Neural crest cell (in vitro differentiated cells): ENCODE data around the gene CERS3. TPM values are rescaled to one million over a fixed set of nuclear protein-coding genes. Genes with fewer than 3 reads are reported as not detected.
A peak's percentile ranks its signal among the peaks of the same experiment; 100 is the strongest.

Experiments used
- DNase-seq: peaks from one replicate; pipeline ENCODE4 v3.0.0; 2021; ENCODE audit warnings: low read depth, mixed read lengths, low spot score
- H3K27ac Mint-ChIP-seq: one replicate; pipeline ENCODE4 v1.8.0; 2021; ENCODE audit warnings: mild to moderate bottlenecking, mixed read lengths; ENCODE audit not compliant: unreplicated experiment
- H3K27me3 Mint-ChIP-seq: 2 replicates; pipeline ENCODE4 v1.8.0; 2021; ENCODE audit warnings: low read depth, mild to moderate bottlenecking, mixed read lengths
- H3K36me3 Mint-ChIP-seq: 2 replicates; pipeline ENCODE4 v1.8.0; 2021; ENCODE audit warnings: low read depth, mild to moderate bottlenecking, mixed read lengths
- H3K4me1 Mint-ChIP-seq: 2 replicates; pipeline ENCODE4 v1.8.0; 2021; ENCODE audit warnings: mixed read lengths
- H3K4me3 Mint-ChIP-seq: one replicate; pipeline ENCODE4 v1.8.0; 2021; ENCODE audit warnings: mild to moderate bottlenecking, mixed read lengths
- H3K9me3 Mint-ChIP-seq: 2 replicates; pipeline ENCODE4 v1.8.0; 2021; ENCODE audit warnings: mixed read lengths
- total RNA-seq: library from RNA; stranded (reverse); gene quantifications from 2 replicates; pipeline ENCODE4 v1.2.1, GENCODE V29; 2021
- TF ChIP-seq, protein P1 (sequence below): fragments of 200-600 bp; sonication (generic); conservative IDR thresholded peaks from 2 replicates; pipeline ENCODE4 v1.5.0; 2021; ENCODE audit warnings: antibody characterized with exemption, mild to moderate bottlenecking

CERS3 gene
- total RNA-seq, 1 donor from 2014 or later: 0.26 TPM

- no peaks in the 10 kb centered on the region for H3K27me3 Mint-ChIP-seq
- no peaks in the 10 kb centered on the region for H3K4me1 Mint-ChIP-seq
- H3K4me3 Mint-ChIP-seq: no peak overlapping the region
- DNase-seq: no peak
- TF ChIP-seq, protein P1, sequence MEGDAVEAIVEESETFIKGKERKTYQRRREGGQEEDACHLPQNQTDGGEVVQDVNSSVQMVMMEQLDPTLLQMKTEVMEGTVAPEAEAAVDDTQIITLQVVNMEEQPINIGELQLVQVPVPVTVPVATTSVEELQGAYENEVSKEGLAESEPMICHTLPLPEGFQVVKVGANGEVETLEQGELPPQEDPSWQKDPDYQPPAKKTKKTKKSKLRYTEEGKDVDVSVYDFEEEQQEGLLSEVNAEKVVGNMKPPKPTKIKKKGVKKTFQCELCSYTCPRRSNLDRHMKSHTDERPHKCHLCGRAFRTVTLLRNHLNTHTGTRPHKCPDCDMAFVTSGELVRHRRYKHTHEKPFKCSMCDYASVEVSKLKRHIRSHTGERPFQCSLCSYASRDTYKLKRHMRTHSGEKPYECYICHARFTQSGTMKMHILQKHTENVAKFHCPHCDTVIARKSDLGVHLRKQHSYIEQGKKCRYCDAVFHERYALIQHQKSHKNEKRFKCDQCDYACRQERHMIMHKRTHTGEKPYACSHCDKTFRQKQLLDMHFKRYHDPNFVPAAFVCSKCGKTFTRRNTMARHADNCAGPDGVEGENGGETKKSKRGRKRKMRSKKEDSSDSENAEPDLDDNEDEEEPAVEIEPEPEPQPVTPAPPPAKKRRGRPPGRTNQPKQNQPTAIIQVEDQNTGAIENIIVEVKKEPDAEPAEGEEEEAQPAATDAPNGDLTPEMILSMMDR: no peak
- no peak overlapping the region for H3K27ac Mint-ChIP-seq
- peaks cover 20% of the 10 kb centered on the region for H3K9me3 Mint-ChIP-seq
- H3K36me3 Mint-ChIP-seq: peaks cover 16% of the 10 kb centered on the region
Observed at GRCh38 chr15:100385300-100386050, 143.3 kb downstream of the CERS3 start.

DNA sequence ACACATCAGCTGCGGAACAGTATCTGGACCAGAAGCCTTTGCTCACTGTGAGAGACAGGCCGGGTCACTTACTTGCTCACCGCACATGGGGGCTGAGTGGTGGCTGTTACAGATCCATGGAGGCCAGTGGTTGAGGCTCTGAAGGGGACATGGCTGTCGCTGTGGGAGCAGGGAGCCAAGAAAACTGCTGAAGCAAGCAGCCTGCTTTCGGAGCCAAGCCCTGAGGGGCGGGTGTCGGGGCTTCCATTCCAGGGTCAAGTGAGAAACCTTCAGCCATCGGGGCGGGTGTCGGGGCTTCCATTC, 144.7 kb downstream of the CERS3 start:
- no peak for DNase-seq
- peaks cover 18% of the 10 kb centered on the region for H3K9me3 Mint-ChIP-seq
- H3K36me3 Mint-ChIP-seq: peaks cover 16% of the 10 kb centered on the region
- H3K4me1 Mint-ChIP-seq: no peaks in the 10 kb centered on the region
- TF ChIP-seq, protein P1: peak; percentile 11
- no peaks in the 10 kb centered on the region for H3K27me3 Mint-ChIP-seq
- no peak overlapping the region for H3K27ac Mint-ChIP-seq
- H3K4me3 Mint-ChIP-seq: no peak overlapping the region

DNA sequence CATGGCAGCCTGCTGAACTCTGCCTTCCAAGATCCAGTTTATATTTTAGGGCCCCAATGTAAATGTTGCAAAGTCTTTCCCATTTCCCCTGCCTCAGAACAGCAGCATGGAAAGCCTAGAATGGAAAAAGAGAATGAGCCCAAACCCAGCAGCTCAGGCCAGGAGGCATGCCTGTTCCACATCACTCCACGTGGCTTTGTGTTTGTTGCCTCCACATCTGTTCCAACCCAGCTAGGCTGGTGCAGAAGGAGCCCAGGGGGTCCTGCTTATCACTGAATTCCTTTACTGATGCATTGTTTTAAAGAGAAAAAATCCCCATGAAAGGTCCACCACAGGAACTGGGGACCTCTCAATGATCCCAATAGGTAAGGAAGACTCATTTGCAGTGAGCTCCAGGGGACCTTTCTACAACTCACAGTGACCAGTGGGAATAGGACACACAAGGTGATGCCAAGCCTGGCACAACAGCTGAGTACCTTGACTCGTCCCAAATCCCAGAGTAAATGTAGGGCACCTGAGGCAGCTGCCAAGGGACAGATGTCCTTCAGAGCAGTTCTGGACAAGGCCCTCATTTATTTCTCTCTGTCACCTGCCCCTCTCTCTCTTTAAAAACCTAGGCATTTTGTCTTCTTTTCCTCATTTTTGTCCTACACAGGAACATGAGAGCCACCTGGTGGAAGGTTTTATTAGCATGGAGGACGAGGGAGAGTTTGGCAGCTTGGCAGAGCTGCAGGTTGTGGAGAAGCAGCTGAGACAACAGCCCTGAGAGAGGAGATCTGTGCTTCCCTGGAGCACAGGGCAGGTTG, 145.2 kb downstream of the CERS3 start:
- no peak for DNase-seq
- Mint-ChIP-seq H3K27ac (no peak overlapping the region), H3K4me3 (no peak overlapping the region), H3K36me3 (peaks cover 14% of the 10 kb centered on the region), H3K27me3 (no peaks in the 10 kb centered on the region), H3K9me3 (peaks cover 16% of the 10 kb centered on the region), H3K4me1 (no peaks in the 10 kb centered on the region)
- TF ChIP-seq, protein P1: peak; percentile 56

DNA sequence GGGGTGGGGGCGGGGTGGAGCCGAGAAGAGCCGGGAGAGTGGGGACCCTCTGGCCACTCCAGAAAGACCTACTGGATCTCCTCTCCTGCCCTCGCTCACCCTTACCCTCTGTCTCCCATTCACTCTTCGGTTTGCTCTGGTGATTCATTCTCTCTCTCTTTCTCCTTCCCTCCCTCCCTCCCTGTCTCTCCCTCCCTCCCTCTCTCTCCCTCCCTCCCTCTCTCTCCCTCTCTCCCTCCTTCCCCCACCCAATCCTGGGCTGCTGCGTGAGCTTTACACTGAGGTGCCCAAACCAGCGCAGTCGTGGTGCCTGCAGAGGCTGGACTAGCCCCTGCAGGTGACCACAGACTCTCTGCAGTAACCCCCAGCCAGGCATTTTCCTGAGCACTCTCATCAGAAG, 154.8 kb downstream of the CERS3 start:
- TF ChIP-seq, protein P1: no peak
- Mint-ChIP-seq H3K4me3 (peak overlapping the region; percentile 65), H3K27ac (no peak overlapping the region), H3K9me3 (peaks cover 13% of the 10 kb centered on the region), H3K27me3 (peaks cover 58% of the 10 kb centered on the region), H3K4me1 (peaks cover 3% of the 10 kb centered on the region), H3K36me3 (peaks cover 8% of the 10 kb centered on the region)
- DNase-seq: no peak

GRCh38 chr15:100373120-100373896, 155.4 kb downstream of the CERS3 start:
- TF ChIP-seq, protein P1: no peak
- H3K27me3 Mint-ChIP-seq: peaks cover 58% of the 10 kb centered on the region

More at GRCh38 chr15:100373120-100373896, 155.4 kb downstream of the CERS3 start:
- peaks cover 13% of the 10 kb centered on the region for H3K9me3 Mint-ChIP-seq
- H3K27ac Mint-ChIP-seq: no peak overlapping the region
- H3K4me1 Mint-ChIP-seq: peaks cover 3% of the 10 kb centered on the region
- H3K36me3 Mint-ChIP-seq: peaks cover 8% of the 10 kb centered on the region
- no peak overlapping the region for H3K4me3 Mint-ChIP-seq
- DNase-seq: no peak
